Measurements from ENCODE around the gene PPP4R2.
A peak's percentile ranks its signal among the peaks of the same experiment; 100 is the strongest.

PPP4R2 gene

GRCh38 chr3:72996473-72997333 is at the start of gene PPP4R2:
PPP4R2 (plus strand) TSS chr3:72996811; CDS start chr3:72997038, 227 bp downstream.
- DNase-seq = peak; percentile 92

- DNase-seq = no peak
These were observed 48.7 kb upstream of the PPP4R2 start for GRCh38 chr3:72947715-72948490.

- DNase-seq = no peak
These were observed 47.6 kb upstream of the PPP4R2 start for GRCh38 chr3:72949016-72949415.

GRCh38 chr3:72950372-72950771 is 46.2 kb upstream of the PPP4R2 start:
- no peak for DNase-seq

- no peak for DNase-seq
These were observed 45.8 kb upstream of the PPP4R2 start for GRCh38 chr3:72950801-72951200.

DNA sequence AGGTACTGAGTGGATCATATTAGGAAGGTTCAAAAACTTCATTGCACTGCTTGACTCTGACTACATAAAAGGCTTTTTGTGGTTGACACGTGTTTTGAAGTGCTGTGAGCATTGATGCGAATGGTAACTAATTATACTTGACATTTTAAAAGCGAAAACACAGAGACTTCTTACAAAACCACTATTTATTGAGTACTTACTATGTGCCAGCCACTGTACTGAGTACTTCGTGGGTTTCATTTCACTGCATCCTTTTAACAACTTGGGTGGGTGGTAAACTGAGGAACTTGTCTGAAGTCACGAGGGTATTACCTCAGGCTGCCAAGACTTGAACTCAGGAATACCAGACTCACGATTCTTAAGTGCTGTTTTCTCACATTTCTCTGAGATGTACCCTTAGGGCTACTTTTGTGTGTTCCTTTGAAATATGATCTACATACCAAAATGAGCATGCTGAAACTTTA is 45.3 kb upstream of the PPP4R2 start:
- no peak for DNase-seq

GRCh38 chr3:72953325-72953956 is 43.2 kb upstream of the PPP4R2 start:
- no peak for DNase-seq

DNA sequence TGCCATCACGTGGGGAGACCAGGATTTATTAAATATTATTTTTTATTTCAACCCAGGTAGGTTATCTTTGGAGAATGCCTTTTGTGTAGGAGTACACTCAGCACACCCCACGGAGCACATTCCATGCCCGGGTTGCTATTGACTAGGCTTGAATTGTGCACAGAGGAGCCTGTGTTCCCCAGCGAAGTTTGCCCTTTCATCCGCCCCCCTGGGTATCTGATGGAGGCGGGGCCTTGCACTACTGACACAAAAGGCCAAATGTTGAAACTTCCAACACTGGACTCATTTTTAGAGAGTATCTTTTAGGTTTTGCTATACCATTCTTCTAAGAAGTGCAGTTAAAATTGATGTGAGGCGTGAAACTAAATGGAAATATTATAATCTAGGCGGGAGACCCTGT is 39.3 kb upstream of the PPP4R2 start:
- DNase-seq = no peak

GRCh38 chr3:72959336-72959735 is 37.3 kb upstream of the PPP4R2 start:
- no peak for DNase-seq

GRCh38 chr3:72960812-72961518 is 35.6 kb upstream of the PPP4R2 start:
- DNase-seq = no peak

- DNase-seq = no peak
These were observed 34.9 kb upstream of the PPP4R2 start for GRCh38 chr3:72961752-72962151.

- DNase-seq = no peak
These were observed 34.3 kb upstream of the PPP4R2 start for GRCh38 chr3:72962317-72962716.

- no peak for DNase-seq
These were observed 32.0 kb upstream of the PPP4R2 start for GRCh38 chr3:72964633-72965032.

DNA sequence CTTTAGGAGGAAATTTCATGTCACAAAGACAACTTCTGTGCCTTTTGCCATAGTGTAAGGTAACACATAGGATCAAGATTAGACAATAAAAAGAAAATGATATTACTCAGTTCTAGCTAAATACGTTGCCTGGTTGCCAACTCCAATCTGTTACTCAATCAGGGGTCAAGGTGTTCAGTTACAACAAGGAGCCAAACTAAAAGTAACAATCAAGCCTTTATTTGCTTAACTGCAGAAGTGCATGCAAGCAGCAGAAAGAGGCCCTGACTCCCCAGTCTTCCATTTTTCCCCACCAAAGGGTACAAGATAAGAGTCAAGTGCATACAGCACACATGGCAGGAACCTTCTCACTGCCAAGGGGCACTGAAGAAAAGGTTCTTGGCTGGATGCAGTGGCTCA is 28.3 kb upstream of the PPP4R2 start:
- DNase-seq = no peak

DNA sequence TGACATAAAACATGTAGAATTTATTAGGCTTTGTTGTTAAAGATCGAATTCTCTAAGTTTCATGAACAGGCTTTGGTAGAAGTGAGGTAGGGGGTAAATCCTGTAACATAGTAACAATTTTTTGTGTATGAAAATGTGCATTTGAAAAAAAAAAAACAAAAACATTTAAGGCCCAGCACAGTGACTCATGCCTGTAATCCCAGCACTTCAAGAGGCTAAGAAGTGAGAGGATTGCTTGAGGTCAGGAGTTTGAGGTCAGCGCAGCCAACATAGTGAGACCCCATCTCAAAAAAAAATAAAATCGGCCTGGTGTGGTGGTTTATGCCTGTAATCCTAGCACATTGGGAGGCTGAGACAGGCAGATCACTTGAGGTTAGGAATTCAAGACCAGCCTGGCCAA is 26.8 kb upstream of the PPP4R2 start:
- DNase-seq = no peak

DNA sequence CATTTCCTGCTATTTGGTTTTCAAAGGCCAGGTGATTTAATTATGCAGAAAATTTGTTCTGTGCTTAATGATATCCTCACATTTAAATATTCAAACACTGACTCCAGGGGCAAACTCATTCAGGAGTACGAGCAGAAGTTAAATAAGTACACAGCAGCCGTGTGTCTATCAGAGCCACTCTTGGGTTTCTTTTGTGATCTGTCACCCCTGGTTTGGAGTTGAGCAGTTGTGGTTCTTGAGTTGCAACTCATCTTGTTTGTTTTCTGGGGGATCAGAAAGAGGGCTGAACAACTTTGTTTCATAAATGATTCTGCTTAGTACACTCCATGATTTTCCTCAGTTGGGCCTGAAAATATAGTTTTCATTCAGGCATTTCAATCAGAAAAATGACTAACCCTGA is 25.7 kb upstream of the PPP4R2 start:
- DNase-seq = no peak

- DNase-seq = no peak
These were observed 23.9 kb upstream of the PPP4R2 start for GRCh38 chr3:72972706-72973030.

DNA sequence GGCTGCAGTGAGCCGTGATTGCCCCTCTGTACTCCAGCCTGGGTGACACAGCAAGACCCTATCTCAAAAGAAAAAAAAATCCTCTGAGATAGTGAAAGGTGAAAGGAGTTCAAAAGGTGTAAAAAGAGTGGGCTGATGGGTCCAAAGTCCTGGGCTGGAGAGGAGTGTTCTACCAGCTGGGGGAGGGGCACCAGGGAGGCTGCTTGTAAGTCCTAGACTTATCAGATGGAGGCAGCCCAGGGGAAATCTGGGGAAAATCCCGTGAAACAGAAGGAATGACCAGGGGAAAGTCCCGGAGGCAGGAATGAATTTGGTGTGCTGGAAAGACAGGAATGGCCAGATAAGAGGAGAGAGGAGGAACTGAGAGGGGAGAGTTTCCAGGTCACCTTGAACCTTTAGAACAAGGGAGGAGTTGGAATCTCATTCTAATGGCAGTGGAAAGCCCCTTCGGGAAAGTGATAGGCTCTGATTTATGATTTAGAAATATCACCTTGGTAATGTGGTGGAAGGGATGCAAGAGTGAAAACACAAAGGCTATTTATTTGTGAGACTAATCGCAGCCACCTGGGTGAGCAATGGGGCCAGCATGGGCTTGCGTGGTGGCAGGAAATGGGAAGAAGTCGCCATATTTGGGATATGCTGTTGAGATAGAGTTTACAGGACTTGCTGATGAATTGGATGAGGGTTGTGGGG is 23.4 kb upstream of the PPP4R2 start:
- DNase-seq = no peak

GRCh38 chr3:72973786-72974185 is 22.8 kb upstream of the PPP4R2 start:
- DNase-seq = no peak

GRCh38 chr3:72974956-72975355 is 21.7 kb upstream of the PPP4R2 start:
- DNase-seq = no peak

GRCh38 chr3:72976281-72976741 is 20.3 kb upstream of the PPP4R2 start:
- DNase-seq = no peak

DNA sequence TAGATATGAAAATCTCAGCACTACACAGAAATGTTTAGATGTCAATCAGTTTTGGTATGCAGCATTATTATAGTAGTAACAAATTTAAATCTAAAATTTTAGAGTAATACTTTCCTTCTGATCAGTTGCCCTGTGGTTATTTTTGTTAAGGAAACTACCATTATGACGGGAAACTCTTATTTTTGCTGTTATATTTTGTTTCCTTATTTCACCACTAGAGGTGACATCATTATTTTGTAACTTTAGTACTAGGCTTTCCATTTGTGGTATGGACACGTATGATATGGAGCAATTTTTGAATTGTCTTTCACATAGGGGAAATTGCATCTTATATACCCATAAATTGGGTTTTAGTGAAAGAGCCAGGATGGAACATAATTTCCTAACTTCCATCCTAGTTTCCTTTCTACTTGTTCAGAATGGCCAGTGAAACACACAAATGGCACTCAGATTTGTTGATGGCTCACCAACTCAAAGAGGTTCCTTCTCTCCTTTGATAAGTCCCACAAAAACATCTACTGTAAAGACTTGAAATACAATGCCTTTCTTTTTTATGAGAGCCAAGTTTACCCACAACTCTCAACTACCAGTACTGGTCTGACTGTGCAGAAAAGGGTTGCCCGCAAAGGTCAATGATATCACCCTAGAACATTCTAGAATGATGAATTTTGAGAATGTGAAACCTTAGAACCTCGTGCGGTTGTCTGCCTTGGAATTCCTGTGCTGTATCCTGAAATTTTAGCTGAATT is 19.4 kb upstream of the PPP4R2 start:
- DNase-seq = no peak
